HG03575 (cell line): Measurements from ENCODE around the gene CXorf38.
"Not testable (repeated sequence)": the region's sequence is repeated elsewhere in the genome, so short reads cannot be mapped to it uniquely, and the experiment has no call there.

Experiments
- ATAC-seq: cut with Tn5 transposase; IDR thresholded peaks from one replicate; pipeline ENCODE4 v1.9.1; 2021; ENCODE audit not compliant: unreplicated experiment, insufficient number of reproducible peaks, low FRiP score; ENCODE audit errors: extremely low read depth

The CXorf38 gene

DNA sequence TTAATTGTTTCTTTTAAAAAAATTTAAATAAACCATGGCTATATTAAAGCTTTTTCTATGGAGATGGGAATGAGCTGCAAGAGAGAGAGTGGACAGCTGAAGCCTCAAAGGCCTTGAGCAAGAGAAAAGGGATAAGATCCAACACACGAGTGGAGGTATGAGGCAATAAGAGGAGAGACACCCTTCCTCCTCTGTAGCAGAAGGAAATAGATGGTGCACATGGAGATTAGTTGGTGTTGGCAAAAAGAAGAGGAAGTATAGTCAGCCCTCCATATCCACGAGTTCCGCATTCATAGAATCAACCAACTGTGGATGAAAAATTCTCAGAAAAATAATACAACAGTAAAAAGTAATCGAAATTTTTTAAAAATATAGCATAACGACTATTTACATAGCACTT lies 3.2 kb downstream of the CXorf38 start:
- no peak for ATAC-seq

DNA sequence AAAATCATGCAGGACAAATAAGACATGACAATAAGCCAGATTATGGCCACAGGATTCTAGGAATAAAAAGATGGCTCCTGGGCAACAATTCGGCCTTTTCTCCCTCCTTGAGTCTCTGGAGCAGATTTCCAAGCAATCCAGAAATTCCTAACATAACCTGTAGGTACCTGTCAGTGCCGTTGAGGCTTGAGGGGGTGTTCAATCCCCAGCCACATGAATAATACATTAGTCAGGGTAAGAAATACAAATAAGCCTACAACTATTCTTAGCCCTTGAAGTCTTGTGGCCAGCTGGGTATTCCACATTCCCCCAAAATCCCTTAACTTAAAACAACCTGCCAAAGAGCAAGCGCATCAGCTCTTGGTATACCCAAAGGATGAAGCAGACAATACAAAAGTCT lies 9.7 kb downstream of the CXorf38 start:
- no peak for ATAC-seq

- no peak for ATAC-seq
These were observed 15.2 kb downstream of the CXorf38 start for GRCh38 chrX:40632199-40632598.

GRCh38 chrX:40628506-40628905 lies 18.9 kb downstream of the CXorf38 start:
- ATAC-seq: no peak

- ATAC-seq: no peak
These were observed 22.1 kb downstream of the CXorf38 start for GRCh38 chrX:40625294-40625693.

- ATAC-seq: no peak
These were observed 23.7 kb downstream of the CXorf38 start for GRCh38 chrX:40623665-40624064.

GRCh38 chrX:40623139-40623536 lies 24.2 kb downstream of the CXorf38 start, which contains the start of gene MPC1L:
TSS of gene MPC1L (plus strand) at chrX:40623428. CDS start at chrX:40623566, 138 bp downstream.
- ATAC-seq: no peak

GRCh38 chrX:40622479-40623138 lies 24.8 kb downstream of the CXorf38 start:
- no peak for ATAC-seq

DNA sequence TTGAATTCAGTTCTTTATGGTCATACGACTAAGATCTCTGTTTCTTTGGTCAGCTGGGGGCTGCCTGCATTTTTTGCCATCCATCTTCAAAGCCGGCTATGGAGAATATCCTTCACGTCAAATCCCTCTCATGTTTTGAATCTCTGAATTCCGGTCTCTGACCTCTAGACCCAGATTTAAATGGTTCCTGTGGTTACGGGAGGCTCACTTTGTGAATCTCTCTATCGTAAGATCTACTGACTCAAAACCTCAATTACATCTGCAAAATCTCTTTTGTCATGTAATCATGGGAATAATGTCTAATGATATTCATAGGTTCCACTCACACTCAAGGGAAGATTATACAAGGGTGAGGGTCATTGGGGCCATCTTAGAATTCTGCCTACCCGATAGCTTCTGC lies 29.8 kb downstream of the CXorf38 start:
- no peak for ATAC-seq

GRCh38 chrX:40615976-40616375 lies 31.4 kb downstream of the CXorf38 start:
- no peak for ATAC-seq

- no peak for ATAC-seq
These were observed 34.9 kb downstream of the CXorf38 start for GRCh38 chrX:40612511-40612910.

DNA sequence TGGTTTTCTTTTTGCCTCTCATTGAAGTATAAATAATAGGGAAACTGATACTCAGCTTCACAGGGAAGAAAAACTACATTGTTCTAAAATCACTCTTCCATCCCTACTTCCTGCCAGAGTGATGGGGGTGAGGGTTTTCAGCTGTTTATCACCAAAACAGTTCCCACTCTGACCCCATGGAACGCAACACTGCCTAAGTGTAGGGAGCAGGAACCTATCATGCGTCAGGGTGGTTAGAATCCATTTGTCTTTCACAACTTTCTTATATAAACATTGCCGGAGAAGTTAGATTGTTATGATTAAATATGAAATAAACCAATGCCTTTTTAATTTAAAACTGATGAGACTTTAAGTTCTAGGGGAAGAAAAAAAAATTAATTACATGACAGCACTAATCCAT lies 40.0 kb downstream of the CXorf38 start:
- ATAC-seq: no peak

DNA sequence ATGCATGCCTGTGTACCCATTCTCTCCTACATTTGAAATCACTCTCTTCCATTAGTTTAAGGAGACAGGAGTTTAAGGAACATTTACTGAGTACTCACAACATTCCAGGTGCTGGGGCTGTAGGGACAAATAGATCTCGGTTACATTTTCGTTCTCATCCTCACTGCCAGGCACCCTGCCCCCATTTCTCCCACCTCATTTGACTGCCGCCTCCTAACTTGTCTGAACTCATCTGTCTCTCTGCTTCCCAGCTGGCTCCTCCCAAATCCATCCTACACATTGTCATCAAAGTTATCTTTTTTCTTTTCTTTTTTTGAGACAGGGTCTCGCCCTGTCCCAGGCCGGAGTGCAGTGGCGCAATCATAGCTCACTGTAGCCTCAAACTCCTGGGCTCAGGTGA lies 43.9 kb downstream of the CXorf38 start:
- no peak for ATAC-seq

GRCh38 chrX:40589616-40590321 lies 57.6 kb downstream of the CXorf38 start:
- not testable (repeated sequence) for ATAC-seq

GRCh38 chrX:40587623-40588022 lies 59.7 kb downstream of the CXorf38 start:
- not testable (repeated sequence) for ATAC-seq

GRCh38 chrX:40582811-40583210 lies 64.5 kb downstream of the CXorf38 start:
- ATAC-seq: no peak

DNA sequence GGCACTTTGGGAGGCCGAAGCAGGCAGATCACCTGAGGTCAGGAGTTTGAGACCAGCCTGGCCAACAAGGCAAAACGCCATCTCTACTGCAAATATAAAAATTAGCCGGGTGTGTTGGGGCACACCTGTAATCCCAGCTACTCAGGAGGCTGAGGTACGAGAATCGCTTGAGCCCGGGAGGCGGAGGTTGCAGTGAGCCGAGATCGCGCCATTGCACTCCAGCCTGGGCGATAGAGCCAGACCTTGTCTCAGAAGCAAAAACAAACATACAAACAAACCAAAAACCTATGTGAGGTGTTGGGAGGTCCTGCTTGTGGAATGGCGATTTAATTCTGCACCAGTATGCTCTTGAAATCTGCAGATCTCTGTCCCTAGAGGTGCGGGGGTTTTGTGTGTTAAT lies 65.2 kb downstream of the CXorf38 start:
- ATAC-seq: not testable (repeated sequence)

DNA sequence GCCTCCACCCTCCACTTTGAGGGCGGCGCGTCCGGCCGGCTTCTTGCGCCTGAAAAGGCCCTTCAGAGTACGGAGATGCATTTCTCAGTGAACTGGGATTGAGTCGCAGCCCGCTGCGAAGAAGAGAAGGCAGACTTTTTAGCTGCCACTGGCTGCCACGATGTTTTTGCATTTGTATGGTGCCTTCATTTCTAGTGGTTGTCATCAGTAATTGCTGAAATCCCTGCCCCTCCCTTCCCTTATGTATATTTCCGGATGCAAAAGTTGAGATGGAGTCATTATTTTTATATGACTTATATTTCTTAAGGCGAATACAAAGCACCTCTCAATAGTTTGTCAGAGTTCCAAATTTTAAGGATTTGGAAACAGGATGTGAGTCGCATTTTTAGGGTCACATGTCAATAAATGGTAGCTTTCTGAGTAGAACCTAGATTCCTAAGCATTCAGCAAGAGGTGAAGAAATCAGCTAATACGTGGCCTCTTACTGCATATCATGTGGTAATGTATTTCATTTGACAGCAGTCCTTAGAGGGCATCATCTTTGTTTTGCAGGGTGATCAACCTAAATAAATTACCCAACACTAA lies 65.9 kb downstream of the CXorf38 start:
- ATAC-seq: no peak

DNA sequence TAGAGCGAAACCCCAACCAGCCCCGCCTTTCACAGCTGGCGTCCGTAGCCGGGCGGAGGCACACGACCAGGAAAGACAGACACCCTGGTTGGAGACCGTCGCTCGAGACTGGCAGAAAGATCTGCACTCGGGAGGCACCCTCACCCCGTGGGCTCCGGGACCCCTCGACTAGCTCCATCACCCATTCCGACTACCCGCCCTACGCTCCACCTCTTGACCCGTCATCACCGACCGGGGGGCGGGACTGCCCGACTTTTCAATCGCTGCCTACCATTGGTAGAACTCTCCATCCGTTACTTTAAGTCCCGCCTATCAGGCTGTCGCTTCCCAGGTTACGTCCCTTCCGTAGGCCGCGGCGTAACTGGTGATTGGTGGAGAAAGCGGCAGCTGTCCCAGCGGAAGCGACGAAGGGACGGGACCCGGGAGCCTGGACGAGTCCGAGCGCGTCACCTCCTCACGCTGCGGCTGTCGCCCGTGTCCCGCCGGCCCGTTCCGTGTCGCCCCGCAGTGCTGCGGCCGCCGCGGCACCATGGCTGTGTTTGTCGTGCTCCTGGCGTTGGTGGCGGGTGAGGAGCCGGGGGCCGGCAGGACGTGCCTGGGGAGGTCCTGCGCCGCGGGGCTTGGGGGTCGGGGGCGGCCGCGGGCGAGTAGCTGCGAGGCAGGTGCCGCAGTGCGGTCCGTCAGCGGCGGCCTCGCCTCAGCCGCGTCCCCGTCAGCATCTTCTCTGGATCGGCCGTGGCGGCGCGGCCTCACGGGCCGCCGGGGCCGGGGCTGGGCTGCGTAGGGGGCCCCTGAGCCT lies 66.6 kb downstream of the CXorf38 start, which contains the start of gene ATP6AP2:
Gene ATP6AP2, plus strand, starts transcription at position 434 of the 799 bp plus-strand sequence. Its CDS starts 96 bp downstream, at position 530.
- peak; percentile 81 for ATAC-seq
